Mesenchymal stem cell (in vitro differentiated cells and primary cell): ENCODE results near the gene KCNA2.
A peak's percentile ranks its signal among the peaks of the same experiment; 100 is the strongest.

Experiments
- DNase-seq: peaks from one replicate; pipeline ENCODE4 v3.0.0-alpha.2; 2013
- H2AFZ ChIP-seq: one replicate; pipeline ENCODE4 v1.6.1; 2013; ENCODE audit warnings: low read depth, mild to moderate bottlenecking, control low read depth, inconsistent platforms, low read length, moderate library complexity
- H2AK5ac ChIP-seq: 2 replicates; pipeline ENCODE4 v1.6.1; 2013; ENCODE audit warnings: low read length, moderate library complexity, mild to moderate bottlenecking, inconsistent platforms; ENCODE audit not compliant: severe bottlenecking
- H2BK120ac ChIP-seq: one replicate; pipeline ENCODE4 v1.6.1; 2013; ENCODE audit warnings: low read depth, mild to moderate bottlenecking, inconsistent platforms, low read length, moderate library complexity
- H2BK12ac ChIP-seq, 2 experiments: one replicate each; pipeline ENCODE4 v1.6.1; 2013; ENCODE audit warnings: inconsistent platforms in 2 of 2, low read length in 2 of 2, mild to moderate bottlenecking in 2 of 2, moderate library complexity in 2 of 2, control low read depth in 1 of 2
- H2BK15ac ChIP-seq: one replicate; pipeline ENCODE4 v1.6.1; 2013; ENCODE audit warnings: mild to moderate bottlenecking, low read depth, inconsistent platforms; ENCODE audit not compliant: poor library complexity, severe bottlenecking
- H2BK5ac ChIP-seq: 2 replicates; pipeline ENCODE4 v1.6.1; 2013; ENCODE audit warnings: low read depth, mild to moderate bottlenecking, low read length, control low read depth, inconsistent platforms; ENCODE audit not compliant: poor library complexity, severe bottlenecking
- H3K14ac ChIP-seq, 2 experiments: one replicate each; pipeline ENCODE4 v1.6.1; 2013; ENCODE audit warnings: inconsistent platforms in 2 of 2, low read length in 2 of 2, control low read depth in 1 of 2, mild to moderate bottlenecking in 1 of 2, moderate library complexity in 1 of 2
- H3K18ac ChIP-seq, 2 experiments: one replicate each; pipeline ENCODE4 v1.6.1; 2013; ENCODE audit warnings: inconsistent platforms in 2 of 2, low read length in 2 of 2, control low read depth in 1 of 2, low read depth in 1 of 2, mild to moderate bottlenecking in 1 of 2
- H3K23ac ChIP-seq, 2 experiments: one replicate each; pipeline ENCODE4 v1.6.1; 2013; ENCODE audit warnings: inconsistent platforms in 2 of 2, low read length in 2 of 2, mild to moderate bottlenecking in 2 of 2, moderate library complexity in 2 of 2, control low read depth in 1 of 2
- H3K27ac ChIP-seq: 2 replicates; pipeline ENCODE4 v1.5.1; 2013; ENCODE audit warnings: mild to moderate bottlenecking, moderate library complexity, low read length, control low read depth, inconsistent platforms; ENCODE audit not compliant: poor library complexity, severe bottlenecking
- H3K27me3 ChIP-seq, 2 experiments: 2 replicates each; pipeline versions ENCODE4 v1.6.1 to v1.7.0; 2013; ENCODE audit warnings: low read length in 2 of 2, mild to moderate bottlenecking in 2 of 2, moderate library complexity in 2 of 2, control low read depth in 1 of 2, inconsistent platforms in 1 of 2; ENCODE audit not compliant: control insufficient read depth in 1 of 2, insufficient read depth in 1 of 2
- H3K36me3 ChIP-seq, 2 experiments: 2 replicates each; pipeline versions ENCODE4 v1.6.1 to v1.7.0; 2013; ENCODE audit warnings: low read length in 2 of 2, control low read depth in 1 of 2, inconsistent platforms in 1 of 2, low read depth in 1 of 2, mild to moderate bottlenecking in 1 of 2; ENCODE audit not compliant: insufficient read depth in 2 of 2, control insufficient read depth in 1 of 2
- H3K4ac ChIP-seq, 2 experiments: one replicate each; pipeline ENCODE4 v1.6.1; 2013; ENCODE audit warnings: inconsistent platforms in 2 of 2, low read length in 2 of 2, mild to moderate bottlenecking in 2 of 2, moderate library complexity in 2 of 2, control low read depth in 1 of 2, low read depth in 1 of 2
- H3K4me1 ChIP-seq: 2 replicates; pipeline ENCODE4 v1.6.1; 2013; ENCODE audit warnings: low read depth, low read length, control low read depth; ENCODE audit not compliant: control insufficient read depth, insufficient read depth
- H3K4me2 ChIP-seq: 2 replicates; pipeline ENCODE4 v1.6.1; 2013; ENCODE audit warnings: low read length, mild to moderate bottlenecking, inconsistent platforms; ENCODE audit not compliant: poor library complexity, severe bottlenecking
- H3K4me3 ChIP-seq, 2 experiments: 2 replicates each; pipeline versions ENCODE4 v1.5.1 to v1.7.0; 2013; ENCODE audit warnings: low read length in 2 of 2, mild to moderate bottlenecking in 2 of 2, control low read depth in 1 of 2, low read depth in 1 of 2; ENCODE audit not compliant: insufficient read depth in 1 of 2
- H3K79me1 ChIP-seq: replicated peaks from 2 replicates; pipeline ENCODE4 v1.6.1; 2013; ENCODE audit warnings: mild to moderate bottlenecking, control low read depth, low read length, inconsistent platforms; ENCODE audit not compliant: poor library complexity, severe bottlenecking
- H3K9ac ChIP-seq: 2 replicates; pipeline ENCODE4 v1.7.0; 2013; ENCODE audit warnings: mild to moderate bottlenecking, low read length, moderate library complexity
- H3K9me3 ChIP-seq: 2 replicates; pipeline ENCODE4 v1.7.0; 2013; ENCODE audit warnings: mild to moderate bottlenecking, low read length; ENCODE audit not compliant: control insufficient read depth
- H4K8ac ChIP-seq: one replicate; pipeline ENCODE4 v1.6.1; 2013; ENCODE audit warnings: inconsistent platforms, mild to moderate bottlenecking, low read length, moderate library complexity
- H4K91ac ChIP-seq: one replicate; pipeline ENCODE4 v1.6.1; 2013; ENCODE audit warnings: mild to moderate bottlenecking, low read length, inconsistent platforms
- WGBS: methylation state at CpG from one replicate; pipeline ENCODE4 v1.1.7; 2013; ENCODE audit warnings: mixed read lengths; 5-methylcytosine and 5-hydroxymethylcytosine counted together

The KCNA2 gene

DNA sequence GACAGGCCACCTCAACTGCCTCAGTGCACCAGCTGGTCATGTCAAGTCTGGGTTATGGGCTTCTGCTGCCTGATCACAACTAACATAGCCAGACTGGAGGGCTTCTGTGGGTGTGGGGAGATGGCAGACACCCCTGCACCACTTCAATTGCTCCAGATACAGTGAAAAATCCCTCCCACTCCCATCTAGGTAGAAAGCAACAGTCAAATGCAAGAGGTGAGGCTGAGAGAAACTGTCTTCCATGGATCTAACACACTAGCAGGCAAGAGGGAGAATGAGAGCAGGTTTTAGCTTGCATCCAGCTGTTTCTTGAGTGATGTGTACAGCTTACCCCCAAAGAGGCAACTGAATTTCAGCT, 10.8 kb downstream of the KCNA2 start:
- H3K4ac ChIP-seq: no peak overlapping the region
- H4K91ac ChIP-seq: no peak overlapping the region
- no peaks in the 10 kb centered on the region for H3K36me3 ChIP-seq
- H4K8ac ChIP-seq: no peak overlapping the region
- no peak overlapping the region for H3K4me2 ChIP-seq
- H2BK120ac ChIP-seq: no peak overlapping the region
- no peak overlapping the region for H3K18ac ChIP-seq
- peaks cover 0 to 63% of the 10 kb centered on the region in 2 experiments for H3K27me3 ChIP-seq
- H3K23ac ChIP-seq: no peak overlapping the region
- H2AFZ ChIP-seq: no peak overlapping the region
- no peak overlapping the region for H2AK5ac ChIP-seq
- no peak overlapping the region for H3K4me3 ChIP-seq
- no peak overlapping the region for H2BK15ac ChIP-seq
- no peaks in the 10 kb centered on the region for H3K79me1 ChIP-seq
- H3K27ac ChIP-seq: no peak overlapping the region
- H3K4me1 ChIP-seq: no peaks in the 10 kb centered on the region
- H3K14ac ChIP-seq: no peak overlapping the region
- no peak overlapping the region for H2BK12ac ChIP-seq
- no peak overlapping the region for H3K9ac ChIP-seq
- H2BK5ac ChIP-seq: no peak overlapping the region
- H3K9me3 ChIP-seq: no peaks in the 10 kb centered on the region
- no peak for DNase-seq

DNA sequence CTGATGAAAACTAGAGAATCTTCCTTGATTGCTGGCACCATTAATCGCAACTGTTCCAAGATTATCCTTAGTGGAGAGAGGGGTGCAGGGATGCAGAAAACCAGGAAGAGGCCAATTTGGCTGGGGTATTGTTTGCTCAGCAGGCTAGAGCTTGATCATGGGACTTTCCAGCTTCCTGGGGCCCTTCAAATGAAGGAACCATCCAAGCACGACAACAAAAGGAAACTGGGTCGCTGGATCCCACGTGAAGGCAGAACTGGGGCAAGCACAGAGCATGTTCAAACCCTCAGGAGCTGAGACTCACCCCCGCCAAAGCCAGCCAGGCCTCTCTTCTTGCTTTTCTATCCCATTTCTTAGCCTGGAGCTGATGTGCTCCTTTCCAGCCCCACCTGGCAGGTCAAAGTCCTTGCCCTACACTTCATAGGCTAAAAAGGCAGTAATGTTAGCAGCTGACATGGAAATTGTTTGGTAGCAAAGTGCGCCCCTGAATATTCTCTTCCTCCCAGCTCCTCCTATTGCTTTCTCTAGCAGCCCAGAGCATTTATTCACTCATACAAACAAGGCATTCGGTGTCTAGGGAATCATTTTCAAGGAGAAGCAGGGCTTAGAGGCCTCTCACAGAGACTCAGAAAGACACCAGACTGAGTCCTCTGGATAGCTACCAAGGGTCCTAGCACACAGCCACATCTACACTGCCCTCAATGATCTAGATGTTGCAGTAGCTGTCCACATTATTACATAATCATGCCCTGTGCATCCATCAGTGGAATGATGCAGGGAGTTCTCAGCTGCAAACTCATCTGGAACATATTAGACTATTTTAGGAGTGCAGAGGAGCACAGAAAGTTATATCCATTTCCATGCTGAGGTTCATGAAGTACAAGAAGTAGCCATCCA, 11.5 kb downstream of the KCNA2 start:
- Histone ChIP-seq H2BK120ac (no peak overlapping the region), H3K4me2 (no peak overlapping the region), H3K18ac (no peak overlapping the region), H2BK5ac (no peak overlapping the region), H3K4me3 (no peak overlapping the region), H3K4ac (no peak overlapping the region), H3K9ac (no peak overlapping the region), H3K79me1 (no peaks in the 10 kb centered on the region), H3K27ac (no peak overlapping the region), H3K9me3 (no peaks in the 10 kb centered on the region), H2BK15ac (no peak overlapping the region), H2AFZ (no peak overlapping the region), H2AK5ac (no peak overlapping the region), H3K23ac (no peak overlapping the region), H4K8ac (no peak overlapping the region), H3K36me3 (no peaks in the 10 kb centered on the region), H3K14ac (no peak overlapping the region), H3K4me1 (no peaks in the 10 kb centered on the region), H4K91ac (no peak overlapping the region), H2BK12ac (no peak overlapping the region), H3K27me3 (peaks cover 0 to 61% of the 10 kb centered on the region in 2 experiments)
- 51% methylated on average over 7 of the region's 7 CpGs for WGBS
- DNase-seq: no peak

DNA sequence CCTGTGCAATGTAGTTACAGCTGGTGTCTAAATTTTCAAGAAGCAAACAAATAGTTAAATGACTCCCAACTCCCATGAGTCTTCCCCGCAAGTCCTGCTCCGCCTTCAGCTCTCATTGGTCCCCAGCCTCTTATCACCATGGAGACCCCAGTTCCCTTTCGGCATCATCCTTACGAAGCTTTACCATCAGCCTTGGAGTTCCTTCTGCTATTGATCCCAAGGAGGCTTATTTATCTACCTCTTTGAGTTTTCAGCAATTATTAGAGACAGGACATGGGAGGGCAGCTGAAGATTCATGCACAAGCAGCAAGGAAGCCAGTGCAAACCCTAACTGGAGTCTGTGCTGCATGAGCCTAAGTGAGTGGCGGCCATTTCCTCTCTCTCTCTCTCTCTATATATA, 12.3 kb downstream of the KCNA2 start:
- H3K4ac ChIP-seq: no peak overlapping the region
- no peak overlapping the region for H4K8ac ChIP-seq
- no peak overlapping the region for H3K27ac ChIP-seq
- no peak overlapping the region for H3K9ac ChIP-seq
- no peaks in the 10 kb centered on the region for H3K79me1 ChIP-seq
- H3K4me2 ChIP-seq: no peak overlapping the region
- H4K91ac ChIP-seq: no peak overlapping the region
- no peak overlapping the region for H2AFZ ChIP-seq
- H3K18ac ChIP-seq: no peak overlapping the region
- H3K9me3 ChIP-seq: no peaks in the 10 kb centered on the region
- no peak overlapping the region for H2AK5ac ChIP-seq
- peak overlapping the region; percentile 41 for H2BK15ac ChIP-seq
- peaks cover 0 to 53% of the 10 kb centered on the region in 2 experiments for H3K27me3 ChIP-seq
- no peak overlapping the region for H2BK5ac ChIP-seq
- no peak overlapping the region for H3K23ac ChIP-seq
- DNase-seq: no peak
- H3K4me1 ChIP-seq: no peaks in the 10 kb centered on the region
- H3K36me3 ChIP-seq: no peaks in the 10 kb centered on the region
- 60% methylated on average over 4 of the region's 5 CpGs for WGBS
- H2BK12ac ChIP-seq: no peak overlapping the region
- no peak overlapping the region for H3K14ac ChIP-seq
- H2BK120ac ChIP-seq: no peak overlapping the region
- H3K4me3 ChIP-seq: no peak overlapping the region

DNA sequence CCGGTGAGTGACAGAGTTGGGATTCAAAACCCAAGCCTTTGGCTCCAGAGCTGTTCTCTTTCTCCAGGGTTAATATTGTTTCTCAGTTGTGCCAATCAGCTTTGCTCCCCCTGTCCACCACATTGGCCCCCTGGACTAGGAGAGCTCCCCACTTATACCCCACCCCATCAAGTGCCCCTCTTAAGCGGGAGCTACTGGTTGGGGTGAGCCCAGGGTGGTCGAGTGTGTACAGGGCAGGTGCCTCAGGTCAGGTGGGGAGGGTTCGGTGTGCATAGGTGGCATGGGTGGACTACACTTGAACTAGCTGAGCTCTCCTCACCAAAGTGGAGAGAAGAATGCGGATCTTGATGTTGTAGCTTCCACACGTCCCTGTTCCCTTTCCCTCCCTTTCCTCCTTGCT, 14.2 kb downstream of the KCNA2 start:
- H4K8ac ChIP-seq: no peak overlapping the region
- WGBS: 80% methylated on average over 3 of the region's 6 CpGs
- H3K4me1 ChIP-seq: no peaks in the 10 kb centered on the region
- H2BK120ac ChIP-seq: no peak overlapping the region
- no peak overlapping the region for H3K4me3 ChIP-seq
- no peaks in the 10 kb centered on the region for H3K9me3 ChIP-seq
- H3K79me1 ChIP-seq: no peaks in the 10 kb centered on the region
- no peak overlapping the region for H3K4ac ChIP-seq
- peak overlapping the region in 1 of 2 experiments; percentile 5 for H3K14ac ChIP-seq
- no peaks in the 10 kb centered on the region for H3K36me3 ChIP-seq
- H3K18ac ChIP-seq: no peak overlapping the region
- DNase-seq: no peak
- H2AFZ ChIP-seq: no peak overlapping the region
- no peak overlapping the region for H2BK12ac ChIP-seq
- peaks cover 3 to 48% of the 10 kb centered on the region in 2 experiments for H3K27me3 ChIP-seq
- no peak overlapping the region for H2BK5ac ChIP-seq
- H3K9ac ChIP-seq: no peak overlapping the region
- H2BK15ac ChIP-seq: no peak overlapping the region
- no peak overlapping the region for H2AK5ac ChIP-seq
- H4K91ac ChIP-seq: no peak overlapping the region
- H3K27ac ChIP-seq: no peak overlapping the region
- H3K4me2 ChIP-seq: no peak overlapping the region
- no peak overlapping the region for H3K23ac ChIP-seq
